HK-2 (cell line): ENCODE results near the gene ABHD17C.
"Not testable (repeated sequence)": the region's sequence is repeated elsewhere in the genome, so short reads cannot be mapped to it uniquely, and the experiment has no call there.

Experiments
- DNase-seq: peaks from one replicate; pipeline ENCODE4 v3.0.0-alpha.2; 2018; ENCODE audit not compliant: unreplicated experiment

ABHD17C gene

DNA sequence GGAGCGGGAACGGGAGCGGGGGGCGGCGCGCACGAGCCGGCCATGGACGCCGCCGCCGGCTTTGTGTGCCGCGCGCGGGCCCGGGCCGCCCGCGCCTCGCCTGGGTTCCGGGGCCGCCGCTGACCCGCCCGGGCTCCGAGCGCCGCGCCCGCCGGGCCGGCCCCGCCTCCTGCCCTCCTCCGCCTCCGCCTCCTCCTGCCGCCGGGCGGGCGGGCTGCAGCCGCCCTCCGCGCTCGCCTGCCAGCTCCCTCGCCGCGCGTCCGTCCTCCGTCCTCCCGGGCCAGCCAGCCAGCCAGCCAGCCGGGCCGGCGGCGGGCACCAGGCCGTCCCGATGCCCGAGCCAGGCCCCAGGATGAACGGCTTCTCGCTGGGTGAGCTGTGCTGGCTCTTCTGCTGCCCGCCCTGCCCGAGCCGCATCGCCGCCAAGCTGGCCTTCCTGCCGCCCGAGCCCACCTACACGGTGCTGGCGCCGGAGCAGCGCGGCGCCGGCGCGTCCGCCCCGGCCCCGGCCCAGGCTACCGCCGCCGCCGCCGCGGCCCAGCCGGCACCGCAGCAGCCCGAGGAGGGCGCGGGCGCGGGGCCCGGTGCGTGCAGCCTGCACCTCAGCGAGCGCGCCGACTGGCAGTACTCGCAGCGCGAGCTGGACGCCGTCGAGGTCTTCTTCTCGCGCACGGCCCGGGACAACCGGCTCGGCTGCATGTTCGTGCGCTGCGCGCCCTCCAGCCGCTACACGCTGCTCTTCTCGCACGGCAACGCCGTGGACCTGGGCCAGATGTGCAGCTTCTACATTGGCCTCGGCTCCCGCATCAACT is at the start of gene ABHD17C:
TSS of gene ABHD17C (plus strand) at position 212 of the 812 bp plus-strand sequence. CDS start at position 332, 120 bp downstream.
- DNase-seq, result peak; percentile 44

DNA sequence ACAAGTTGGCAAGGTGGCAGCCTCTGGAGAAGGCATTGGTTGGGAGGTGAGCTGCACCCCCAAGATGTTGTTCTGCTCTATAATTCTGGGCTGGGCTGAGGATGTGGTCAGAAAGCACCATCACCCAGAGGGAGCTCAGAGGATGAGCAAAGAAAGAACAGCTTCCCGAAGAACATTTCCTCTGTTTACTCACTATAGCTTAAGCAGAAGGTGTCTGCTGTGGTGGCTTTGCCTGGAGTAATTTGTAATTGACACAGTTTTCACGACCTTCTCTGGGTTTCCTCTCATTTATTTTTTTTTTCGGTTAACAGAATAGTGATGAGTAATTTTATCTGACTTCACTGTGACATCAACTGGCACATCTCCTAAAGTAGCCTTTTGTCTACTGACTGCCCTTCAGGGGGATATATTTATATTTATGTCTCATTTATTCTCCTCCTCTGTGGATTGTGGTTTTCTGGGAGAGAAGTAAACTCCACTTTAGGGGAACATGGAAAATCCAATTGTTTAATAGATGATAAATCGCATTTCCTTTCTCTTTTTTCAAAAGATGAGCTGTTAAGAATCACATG is 49.5 kb upstream of the ABHD17C start:
- no peak for DNase-seq

DNA sequence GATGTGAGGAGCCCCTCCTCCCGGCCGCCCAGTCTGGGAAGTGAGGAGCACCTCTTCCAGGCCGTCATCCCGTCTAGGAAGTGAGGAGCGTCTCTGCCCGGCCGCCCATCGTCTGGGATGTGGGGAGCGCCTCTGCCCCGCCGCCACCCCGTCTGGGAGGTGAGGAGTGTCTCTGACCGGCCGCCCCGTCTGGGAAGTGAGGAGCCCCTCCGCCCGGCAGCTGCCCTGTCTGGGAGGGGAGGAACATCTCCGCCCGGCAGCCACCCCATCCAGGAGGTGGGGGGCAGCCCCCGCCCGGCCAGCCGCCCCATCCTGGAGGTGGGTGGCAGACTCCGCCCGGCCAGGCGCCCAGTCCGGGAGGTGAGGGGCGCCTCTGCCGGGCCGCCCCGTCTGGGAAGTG is 47.7 kb upstream of the ABHD17C start:
- DNase-seq, result not testable (repeated sequence)

DNA sequence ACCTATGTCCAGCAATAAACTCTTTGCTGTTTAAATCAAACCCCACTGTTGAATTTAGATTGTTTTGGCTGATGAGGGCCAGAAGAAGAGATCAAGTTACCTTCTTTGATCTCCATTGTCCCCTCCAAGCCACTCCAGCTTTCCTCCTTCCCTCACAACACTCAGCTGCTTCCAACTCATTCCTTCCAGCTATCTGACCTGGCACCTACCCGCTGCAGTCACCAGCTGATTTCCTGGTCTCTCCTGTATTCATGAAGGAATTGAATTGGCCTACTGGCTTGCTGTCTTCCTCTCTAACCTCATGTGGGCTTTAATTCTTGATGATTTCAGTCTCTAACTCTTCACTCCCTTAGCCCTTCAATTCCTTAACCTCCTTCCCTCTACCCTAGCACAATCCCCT is 40.8 kb upstream of the ABHD17C start:
- DNase-seq, result no peak

DNA sequence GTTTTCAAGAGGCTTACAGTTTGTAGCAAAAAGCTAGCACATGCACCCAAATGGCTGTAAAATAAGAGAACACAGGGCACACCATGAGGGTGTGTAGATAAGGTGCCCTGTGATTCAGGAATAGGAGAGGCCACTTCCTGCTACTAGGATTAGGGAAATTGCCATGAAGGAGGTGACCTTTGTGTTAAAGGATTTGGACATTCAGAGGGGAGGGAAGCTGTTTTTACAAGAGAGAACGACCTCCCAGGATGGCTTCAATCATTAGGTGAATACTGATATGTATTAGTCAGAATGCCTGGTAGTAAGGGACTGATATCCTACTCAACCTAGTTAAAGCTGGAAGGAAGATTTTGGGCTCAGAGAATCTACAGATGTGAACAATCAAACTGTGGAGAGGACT is 35.7 kb upstream of the ABHD17C start:
- no peak for DNase-seq

DNA sequence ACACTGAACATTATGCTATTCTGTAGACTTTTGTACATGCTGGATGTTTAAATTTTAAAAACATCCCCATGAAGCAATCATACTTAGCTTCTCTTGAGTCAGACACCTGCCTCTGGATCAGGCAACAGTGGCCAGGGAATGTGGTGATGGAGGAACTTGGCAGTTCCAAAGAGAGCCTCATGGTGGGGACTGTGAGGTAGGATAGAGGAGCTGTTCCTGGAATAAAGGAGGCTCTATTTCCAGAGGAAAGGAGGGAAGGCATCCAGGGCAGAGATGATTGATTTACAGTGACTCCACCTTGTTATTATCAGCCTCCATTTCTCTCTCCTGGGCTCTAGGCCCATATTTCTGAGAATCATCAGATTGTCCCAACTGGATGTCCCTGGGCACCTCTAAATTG is 35.0 kb upstream of the ABHD17C start:
- DNase-seq, result peak; percentile 6

DNA sequence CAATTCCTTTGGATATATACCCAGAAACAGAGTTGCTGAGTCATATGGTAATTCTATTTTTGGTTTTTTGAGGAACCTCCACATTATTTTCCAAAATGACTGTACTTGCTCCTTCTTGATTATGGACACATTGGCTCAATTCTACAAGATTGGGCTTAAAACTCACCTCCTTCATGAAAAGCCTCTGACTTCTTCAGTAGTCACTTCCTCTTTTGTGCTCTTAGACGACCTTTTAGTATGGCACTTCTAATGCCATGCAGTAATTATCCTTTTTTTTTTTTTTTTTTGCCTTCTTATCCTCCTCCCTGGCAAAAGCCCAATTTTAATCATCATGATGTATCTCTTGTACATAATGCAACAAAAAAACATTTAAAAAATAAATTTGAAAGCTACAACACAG is 33.0 kb upstream of the ABHD17C start:
- no peak for DNase-seq

DNA sequence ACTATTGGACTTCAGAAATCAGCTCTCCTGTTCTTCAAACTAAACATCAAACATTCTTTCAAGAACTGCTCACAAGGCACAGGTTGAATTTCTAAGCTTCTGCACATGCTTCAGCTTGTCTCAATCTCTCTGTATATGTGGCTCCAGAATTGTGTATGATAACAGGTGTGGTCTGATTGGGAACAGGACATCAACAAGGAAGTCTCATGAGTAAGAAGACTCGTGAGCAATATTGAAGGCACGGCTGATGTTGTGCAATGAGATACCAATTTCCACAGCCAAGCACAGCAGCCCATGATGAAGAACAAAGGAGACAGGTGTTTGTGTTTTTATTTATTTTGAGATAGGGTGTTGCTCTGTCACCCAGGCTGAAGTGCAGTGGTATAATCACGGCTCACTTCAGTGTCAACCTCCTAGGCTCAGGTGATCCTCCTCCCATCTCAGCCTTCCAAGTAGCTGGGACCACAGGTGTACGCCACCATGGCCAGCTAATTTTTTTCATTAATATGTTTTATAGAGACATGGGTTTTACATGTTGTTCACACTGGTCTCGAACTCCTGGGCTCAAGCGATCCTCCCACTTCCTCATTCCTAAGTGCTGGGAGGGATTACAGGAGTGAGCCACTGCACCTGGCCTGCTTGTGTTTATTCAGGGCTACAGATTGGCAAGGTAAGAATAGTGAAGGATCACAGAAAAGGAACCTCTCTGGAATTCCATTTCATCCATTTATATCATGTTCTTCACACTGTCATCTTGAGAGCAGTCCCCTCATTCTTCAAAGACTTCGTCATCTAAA is 32.2 kb upstream of the ABHD17C start:
- DNase-seq, result no peak

DNA sequence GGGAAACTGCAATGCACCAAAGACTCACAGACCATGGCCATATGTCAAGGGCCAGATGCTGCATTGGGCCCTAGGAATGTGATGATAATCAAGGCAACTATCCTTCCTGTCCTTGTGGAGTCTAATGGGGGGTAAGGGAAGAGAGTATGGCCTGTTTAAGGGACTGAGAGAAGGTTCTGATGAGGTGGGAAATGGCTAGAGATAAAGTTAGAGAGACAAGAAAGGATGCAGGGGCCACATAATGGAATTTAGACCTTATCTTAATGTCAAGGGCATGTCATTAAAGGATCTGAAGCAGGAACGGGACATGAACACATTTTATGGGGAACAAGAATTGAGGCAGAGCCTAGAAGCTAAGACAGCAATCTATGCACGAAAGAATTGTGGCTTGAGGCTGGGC is 30.0 kb upstream of the ABHD17C start:
- no peak for DNase-seq

DNA sequence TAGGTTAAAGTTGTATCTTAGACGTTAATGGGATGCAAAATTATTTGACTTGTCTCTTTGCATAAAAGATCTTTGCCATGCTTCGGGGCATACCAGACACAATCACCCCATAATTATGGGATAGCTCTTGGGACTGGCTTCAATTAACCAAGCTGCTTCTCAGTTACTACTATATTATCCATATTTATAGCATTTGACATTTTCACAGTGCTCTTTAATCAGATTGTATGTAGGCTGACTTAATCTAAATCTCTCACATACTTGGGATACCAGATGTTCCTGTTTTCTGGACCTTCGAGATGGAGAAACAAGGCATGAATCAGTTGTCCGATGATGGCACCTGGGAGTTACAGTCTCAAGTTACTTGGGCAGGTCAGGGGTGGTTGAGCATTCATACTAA is 27.2 kb upstream of the ABHD17C start:
- no peak for DNase-seq

DNA sequence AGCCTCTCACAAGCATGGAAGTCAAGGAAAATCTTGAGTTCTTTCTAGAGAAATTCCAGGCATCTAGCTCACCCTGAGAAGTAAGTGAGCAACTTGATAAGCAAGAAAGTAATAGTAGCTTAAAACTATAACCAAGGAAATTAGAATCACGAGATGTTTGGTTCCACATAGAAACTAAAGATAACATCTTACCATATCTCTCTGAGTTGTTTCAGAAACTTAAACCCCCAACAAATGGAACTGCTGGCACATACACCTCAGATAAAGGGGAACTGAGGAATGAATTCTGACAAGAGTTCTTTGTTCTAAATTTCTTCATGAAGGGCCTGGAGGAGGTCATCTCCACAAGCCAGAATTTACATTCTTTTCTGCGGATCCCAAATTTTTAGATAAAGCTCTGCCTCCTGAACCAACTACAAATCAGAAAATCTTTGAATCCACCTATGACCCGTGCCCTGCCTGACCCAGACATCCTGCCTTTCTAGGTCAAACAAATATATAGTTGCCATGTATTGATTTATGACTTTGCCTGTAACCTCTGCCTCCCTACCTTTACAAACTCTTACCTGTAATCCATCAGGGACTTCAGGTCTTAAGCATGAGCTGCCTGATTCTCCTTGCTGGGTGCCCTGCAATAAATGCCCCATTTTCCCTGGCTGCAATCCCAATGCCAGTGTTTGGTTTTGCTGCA is 26.4 kb upstream of the ABHD17C start:
- DNase-seq, result no peak

DNA sequence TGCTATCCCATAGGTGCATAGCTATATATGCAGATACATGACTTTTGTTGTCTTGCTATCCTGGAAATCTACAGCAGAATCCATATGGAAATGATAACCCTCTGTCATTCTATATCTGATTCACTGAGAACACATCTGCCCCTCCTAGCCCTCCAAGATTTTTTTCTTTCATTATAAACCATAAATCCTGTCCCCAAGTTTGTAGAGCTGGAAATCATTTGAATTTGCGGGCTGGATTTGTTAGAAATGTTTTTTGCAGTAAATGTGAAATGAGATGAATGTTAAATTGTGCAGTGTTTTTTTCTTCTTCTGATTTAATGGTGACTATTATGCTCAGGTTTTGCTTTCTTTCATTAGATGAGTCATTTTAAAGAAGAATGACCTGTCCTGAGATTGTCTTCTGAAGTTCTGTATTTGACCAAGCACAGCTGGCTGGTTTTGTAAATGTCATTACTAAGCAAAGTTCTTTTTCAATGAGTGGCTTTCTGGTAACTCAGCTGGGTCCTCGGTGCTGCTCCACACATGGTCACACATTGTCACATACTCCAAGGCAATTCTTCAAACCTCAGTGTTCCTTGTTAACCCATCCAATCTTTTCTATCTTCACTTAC is 25.3 kb upstream of the ABHD17C start:
- DNase-seq, result no peak

DNA sequence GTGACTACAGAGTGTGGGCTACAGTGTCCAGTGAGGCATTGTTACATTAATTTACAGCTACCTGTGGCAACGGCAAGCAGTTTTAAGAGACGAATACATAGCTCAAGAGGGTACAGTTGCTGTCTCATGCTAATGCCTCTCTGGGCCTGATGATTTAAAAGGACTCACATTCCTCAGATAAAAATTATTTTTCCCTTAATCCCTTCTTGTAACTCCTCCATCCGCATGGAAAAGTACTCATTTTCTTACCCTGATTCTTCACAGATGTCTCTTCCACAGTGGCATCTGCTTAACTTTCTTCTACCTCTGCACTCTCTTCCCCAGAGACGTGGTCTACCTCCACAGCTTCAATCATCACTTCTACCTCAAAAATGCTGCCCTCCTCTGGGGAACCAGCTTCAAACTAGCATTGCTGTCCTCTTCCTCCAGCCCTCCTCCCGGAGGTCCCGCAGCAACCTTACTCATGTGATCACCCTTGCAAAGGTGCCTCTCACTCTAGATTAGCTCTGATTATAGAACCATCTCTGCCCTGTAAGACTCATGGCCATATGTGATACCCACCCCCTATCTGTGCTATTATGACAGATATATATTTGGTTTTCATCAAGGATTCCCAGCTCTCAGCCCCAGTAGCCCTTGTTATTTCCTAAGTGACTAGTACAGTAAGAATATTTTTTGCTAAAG is 21.4 kb upstream of the ABHD17C start:
- no peak for DNase-seq

DNA sequence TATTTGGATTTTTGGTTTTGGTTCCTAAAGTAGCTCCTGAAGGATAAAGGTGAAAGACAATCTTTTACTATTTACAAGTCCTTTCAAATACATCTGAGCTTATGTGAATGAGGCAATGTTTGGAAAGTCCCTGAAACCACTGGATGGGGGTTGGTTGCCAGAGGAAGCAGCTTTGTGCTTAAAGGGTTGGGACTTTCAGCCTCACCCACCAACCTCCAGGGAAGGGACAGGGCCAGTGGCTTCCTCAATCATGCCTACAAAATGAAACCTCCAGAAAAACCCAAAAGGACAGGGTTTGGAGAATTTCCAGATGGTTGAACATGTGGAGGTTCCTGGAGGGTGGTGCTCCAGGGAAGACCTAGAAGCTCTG is 20.9 kb upstream of the ABHD17C start:
- DNase-seq, result no peak

DNA sequence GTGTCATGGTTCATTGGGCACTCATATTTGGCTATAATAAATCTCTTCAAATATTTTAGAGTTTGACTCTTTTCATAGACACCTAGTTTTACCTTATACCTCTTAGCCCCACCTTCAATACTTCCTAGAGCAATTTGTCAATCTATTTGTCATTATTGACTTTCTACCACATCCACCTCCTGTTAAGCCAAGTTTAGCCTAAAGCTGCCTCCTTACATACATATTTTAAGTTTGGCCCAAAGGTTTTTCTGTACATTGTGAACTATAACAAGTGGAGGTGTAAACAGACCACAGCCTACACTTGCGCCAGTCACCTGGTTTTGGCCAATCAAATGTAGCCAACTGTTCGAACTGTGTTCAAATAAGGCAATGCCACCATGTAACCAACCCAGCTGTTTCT is 18.1 kb upstream of the ABHD17C start:
- no peak for DNase-seq

DNA sequence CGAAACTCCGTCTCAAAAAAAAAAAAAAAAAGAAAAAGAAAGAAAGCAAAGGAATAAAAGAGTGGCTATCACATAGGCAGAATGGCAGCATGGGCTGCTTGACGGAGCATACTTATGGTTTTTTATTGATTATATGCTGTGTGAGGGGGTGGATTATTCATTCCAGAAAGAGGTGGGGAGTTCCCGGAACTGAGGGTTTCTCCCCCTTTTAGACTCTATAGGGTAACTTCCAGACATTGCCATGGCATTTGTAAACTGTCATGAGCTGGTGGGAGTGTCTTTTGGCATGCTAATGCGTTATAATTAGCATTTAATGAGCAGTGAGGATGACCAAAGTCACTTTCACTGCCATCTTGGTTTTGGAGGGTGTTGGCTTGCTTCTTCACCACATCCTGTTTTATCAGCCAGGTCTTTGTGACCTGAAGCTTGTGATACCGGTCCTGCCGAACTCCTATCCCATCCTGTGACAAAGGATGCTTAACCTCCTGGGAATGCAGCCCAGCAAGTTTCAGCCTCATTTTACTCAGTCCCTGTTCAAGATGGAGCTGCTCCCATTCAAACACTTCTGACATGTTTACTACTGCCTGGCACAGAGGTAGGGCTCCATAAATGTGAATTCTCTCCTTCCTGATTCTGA is 15.8 kb upstream of the ABHD17C start:
- DNase-seq, result no peak

DNA sequence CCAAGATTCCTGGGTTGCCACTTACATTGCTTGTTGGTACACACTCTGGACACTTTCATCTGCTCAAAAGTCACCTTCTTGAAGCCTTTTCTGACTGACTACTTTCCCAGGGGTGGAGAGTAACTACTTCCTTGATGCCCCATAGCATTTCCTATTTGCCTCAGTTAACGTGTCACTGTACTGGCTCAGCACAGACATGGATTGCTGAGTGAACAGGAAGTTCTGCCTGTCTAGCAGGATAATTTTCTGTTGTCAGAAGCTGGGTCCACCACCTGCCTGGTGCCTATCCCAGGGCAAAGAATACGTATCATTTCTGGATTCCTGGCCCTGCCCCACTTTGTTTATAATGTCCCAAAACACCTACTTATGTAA is 15.3 kb upstream of the ABHD17C start:
- no peak for DNase-seq

DNA sequence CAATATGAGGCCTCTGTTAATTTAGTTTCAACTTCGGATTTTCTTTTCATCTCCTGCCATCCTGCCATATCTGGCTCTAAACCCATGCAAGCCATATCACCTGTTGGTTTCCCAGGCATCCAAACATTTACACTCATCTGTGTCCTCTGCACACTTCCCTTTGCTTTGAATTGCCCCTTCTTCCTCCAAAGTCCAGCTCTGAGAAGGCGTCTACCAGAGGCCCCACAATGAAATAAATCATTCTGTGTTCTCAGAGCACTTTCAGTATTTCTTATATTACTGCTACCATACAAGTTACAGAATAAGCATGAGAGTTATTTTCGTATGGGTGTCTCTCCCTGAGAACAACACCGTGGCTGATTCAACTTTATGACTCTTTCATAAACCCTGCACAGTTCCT is 12.9 kb upstream of the ABHD17C start:
- no peak for DNase-seq

DNA sequence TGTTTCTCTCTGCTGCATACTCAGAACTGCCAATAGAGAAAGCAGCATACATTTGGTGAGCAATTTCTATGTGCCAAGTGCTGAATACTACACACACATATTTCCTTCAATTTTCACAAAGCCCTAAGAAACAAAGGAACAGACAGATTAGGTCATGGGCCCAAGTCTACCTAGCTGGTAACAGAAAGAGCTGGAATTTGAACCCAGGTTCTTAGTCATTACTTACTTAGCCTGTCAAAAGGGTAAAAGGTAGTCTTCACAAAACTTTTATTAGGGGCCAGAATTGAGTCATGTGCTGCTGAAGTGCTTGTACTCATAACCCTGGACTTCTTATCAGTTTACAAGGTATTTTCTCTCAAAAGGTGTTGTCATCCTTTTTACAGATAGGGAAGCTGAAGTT is 10.4 kb upstream of the ABHD17C start:
- no peak for DNase-seq

DNA sequence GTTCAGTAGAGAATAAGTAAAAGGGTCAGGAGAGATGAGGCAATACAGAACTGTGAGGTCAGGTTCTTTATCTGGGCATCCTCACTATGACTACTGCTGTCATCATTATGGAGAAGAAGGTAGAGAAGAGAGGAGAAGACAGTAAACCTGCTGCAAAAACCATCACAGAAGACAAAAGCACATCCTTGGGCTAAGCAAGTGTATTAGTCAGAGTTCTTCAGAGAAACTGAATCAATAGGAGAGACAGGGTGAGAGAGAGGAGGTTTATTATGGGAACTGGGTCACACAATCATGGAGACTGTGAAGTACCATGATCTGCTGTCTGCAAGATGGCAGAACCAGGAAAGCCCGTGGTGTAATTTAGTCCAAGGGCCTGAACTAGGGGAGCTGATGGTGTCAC is 9.5 kb upstream of the ABHD17C start:
- no peak for DNase-seq

DNA sequence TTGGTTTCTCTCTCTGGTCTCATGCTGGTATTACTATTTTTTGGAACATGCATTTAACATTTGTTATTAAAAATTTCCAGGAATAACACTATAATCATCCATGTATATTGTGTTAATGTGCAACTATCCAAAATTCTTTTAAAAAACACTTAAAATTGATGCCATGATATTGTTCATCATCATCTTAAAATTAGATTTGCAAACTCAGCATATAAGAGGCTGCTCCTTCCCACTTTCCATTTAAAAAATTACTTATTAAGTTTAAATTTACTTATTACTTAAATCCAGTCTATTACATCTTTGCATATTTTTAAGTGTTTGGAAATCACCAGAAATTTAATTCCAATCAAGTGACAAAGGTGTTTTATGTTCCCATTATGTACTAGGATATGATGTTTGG is 5.8 kb upstream of the ABHD17C start:
- DNase-seq, result no peak
